NCI-H748 treated with DMSO at 0.1 percent for 48 hours (cell line): ENCODE results near the gene TNFSF11.
A peak's percentile ranks its signal among the peaks of the same experiment; 100 is the strongest.

Source experiments
- DNase-seq: peaks from one replicate; lab custom pipeline; 2025; lab: John Stamatoyannopoulos, UW

TNFSF11 gene

DNA sequence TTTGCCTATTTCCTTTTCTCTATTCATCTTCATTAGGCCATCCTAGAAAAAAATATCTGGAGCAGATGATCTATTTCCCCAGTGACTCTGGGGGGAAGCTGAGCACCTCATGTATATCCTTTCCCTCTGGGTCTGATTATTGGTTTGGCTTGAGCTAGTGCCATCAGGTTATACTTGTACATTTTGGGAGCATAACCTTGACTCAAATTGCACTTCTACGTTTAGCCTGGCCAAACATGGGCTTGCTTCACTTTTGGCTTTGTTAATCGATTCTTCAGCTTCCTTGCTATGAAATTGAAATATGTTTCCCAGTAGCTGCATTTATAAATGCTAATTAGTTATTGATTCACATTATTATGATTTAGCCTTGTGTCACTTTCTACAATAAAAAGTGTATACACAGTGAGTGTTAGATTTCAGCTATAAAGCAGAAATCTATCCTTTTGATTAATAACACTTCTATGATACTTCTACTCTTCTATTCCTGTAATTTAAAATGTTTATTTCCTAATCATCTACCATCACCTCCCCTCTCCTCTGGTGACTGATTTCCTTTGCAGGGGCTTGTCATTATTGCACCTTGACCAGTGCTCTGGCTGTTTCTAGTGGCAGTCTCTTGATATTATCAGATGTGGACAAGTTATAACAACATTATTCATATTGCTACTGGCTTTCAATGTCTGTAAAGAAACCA lies 37.3 kb downstream of the TNFSF11 start:
- DNase-seq, result no peak

- DNase-seq, result no peak
Measured at GRCh38 chr13:42612021-42612765, 38.2 kb downstream of the TNFSF11 start.

DNA sequence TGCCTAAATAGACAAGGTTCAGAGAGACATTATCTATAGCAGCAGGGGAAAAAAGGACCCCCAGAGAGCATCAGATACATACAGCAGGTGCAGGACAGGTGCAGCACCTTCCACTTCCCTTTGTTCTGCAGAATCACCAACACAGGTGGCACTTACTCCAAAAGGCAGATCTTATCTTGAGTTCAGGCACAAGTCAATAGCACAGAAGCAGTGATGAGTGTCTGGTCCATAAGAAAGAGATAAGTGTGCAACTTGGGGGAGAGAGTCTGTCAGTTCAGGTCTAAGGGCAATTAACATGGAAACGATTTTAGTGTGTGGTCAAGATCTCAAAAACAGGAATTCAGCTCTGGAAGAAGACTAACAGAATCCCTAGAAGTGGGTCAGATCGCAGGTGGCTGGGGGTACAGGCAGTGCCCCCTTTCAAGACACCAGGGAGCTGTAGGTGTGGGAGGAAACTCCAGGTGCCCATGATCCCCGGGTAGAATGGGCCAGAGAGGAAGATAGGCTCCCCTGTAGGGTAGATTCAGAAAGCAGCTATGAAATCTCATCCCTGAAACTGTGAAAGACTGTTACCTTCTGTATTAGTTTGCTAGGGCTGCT lies 40.6 kb downstream of the TNFSF11 start:
- DNase-seq, result peak; percentile 21

DNA sequence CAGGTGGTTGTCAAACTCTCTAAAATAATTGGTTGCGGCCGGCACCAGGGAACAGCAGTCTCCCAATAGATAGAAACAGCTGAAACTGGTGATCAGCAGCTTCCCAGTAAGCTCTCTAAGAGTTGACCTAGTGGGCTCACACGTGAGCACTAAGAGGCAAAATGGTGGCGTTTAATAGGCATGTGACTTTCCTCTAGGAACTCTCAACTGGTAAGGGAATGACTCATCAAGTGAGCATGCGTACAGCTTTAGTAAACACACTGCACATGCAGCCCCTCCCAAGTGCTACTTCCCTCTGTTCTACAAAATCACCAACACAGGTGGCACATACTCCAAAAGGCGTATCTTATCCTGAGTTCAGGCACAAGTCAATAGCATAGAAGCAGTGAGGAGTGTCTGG lies 41.7 kb downstream of the TNFSF11 start:
- DNase-seq, result peak; percentile 17

DNA sequence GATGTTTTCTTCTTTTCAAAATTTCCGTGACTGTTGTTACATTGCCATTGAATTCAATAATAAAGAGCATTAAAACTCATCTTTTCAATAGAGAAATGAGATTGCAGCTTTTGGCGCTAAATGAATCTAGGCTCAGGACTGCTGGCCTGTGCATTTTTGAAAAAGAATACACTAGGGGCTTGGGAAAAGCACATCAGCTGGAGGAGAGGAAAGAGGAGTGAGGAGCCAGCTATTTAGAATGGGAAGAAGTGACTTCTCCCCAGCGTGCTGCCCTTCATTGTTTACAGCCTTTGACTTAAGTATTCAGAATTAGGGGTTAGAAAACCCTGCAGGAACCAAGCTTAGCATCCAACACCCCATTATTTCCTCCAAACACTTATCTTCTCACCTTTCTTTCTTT lies 43.3 kb downstream of the TNFSF11 start:
- no peak for DNase-seq

GRCh38 chr13:42623916-42624315 lies 50.0 kb downstream of the TNFSF11 start:
- DNase-seq, result no peak

GRCh38 chr13:42625611-42626010 lies 51.7 kb downstream of the TNFSF11 start:
- no peak for DNase-seq

DNA sequence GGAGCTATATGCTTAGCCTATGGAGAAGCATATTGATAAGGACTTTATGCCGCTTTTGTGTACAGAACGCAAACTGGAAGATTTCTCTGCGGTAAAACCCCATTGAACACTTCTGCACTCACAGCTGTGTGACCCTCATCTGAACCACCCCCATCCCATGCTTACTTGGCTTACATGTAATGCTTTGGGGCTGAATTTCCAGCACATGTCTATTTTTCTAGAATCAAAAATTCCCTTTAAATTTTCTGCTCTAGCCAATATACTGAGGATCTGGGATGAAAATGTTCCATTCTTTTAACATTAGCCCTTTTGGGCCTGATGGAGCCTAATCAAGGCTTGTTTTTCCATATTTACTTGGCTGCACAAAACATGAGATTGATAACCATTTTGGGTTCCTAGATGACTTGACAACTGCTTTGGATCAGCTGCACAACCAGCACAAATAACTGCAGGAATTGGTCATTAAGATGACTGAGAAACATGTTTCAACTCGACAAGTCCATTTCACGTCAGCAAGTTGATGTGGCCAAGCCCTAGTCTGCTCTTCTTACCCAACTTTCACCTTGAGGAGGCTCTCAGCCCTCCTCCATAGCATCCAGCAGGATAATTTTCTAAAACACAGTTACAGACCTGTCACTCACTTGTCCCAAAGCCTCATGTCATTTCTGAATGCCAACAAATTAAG lies 52.4 kb downstream of the TNFSF11 start:
- DNase-seq, result no peak

- DNase-seq, result no peak
Measured at GRCh38 chr13:42628666-42629065, 54.7 kb downstream of the TNFSF11 start.

GRCh38 chr13:42631181-42631580 lies 57.2 kb downstream of the TNFSF11 start:
- DNase-seq, result no peak

- no peak for DNase-seq
Measured at GRCh38 chr13:42633495-42633894, 59.5 kb downstream of the TNFSF11 start.

DNA sequence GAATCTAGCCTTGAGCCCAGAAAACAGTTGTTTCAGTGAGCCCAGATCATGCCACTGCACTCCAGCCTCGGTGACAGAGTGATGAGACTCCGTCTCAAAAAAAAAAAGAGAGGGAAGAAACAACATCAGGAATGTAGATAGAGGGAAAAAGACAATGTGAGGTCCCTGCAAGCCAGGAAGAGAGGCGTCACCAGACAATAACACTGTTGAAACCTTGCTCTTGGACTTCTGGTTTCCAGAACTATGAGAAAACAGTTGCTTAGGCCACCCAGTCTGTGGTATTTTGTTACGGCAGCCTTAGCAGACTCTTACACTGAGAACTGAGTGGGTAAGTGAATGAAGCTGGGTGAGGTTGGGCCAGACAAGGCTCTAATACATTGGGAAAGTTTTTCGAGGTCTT lies 64.1 kb downstream of the TNFSF11 start:
- DNase-seq, result no peak

DNA sequence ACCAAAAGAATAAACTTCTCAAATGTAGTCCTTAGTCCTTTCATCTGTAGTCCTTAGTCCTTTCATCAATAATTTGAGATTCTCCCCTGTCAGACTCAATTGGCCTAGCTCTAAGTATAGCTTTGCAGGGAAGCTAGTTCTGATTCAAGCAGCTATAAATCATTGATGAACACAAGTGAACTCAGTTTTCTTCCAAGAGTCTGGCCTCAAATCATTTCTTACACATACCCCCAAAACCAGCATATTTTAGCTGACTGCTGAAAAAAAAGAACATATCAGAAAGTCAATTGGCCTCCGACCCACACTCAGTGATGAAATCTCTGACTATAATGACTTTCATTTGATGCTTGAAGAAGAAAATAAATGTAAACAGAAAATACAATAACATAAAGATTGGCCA lies 64.9 kb downstream of the TNFSF11 start:
- no peak for DNase-seq

GRCh38 chr13:42643076-42643475 lies 69.1 kb downstream of the TNFSF11 start:
- DNase-seq, result no peak

DNA sequence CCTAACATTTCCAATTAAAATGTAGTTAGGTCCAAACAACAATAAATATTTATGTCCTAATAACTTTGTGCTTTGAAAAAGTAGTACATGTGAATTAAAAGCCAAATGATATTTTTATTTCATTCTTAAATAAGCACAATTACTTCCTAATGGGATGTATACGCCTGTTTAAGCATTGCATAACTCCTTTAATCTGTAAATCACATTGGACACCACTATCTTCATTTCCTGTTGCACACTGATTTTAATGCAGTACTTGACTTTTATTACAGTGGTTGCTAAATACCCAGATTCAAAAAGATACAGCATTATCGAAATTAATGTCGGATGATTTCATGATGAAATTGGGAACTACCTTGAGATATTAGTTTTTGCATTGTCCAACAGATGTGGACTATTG lies 70.9 kb downstream of the TNFSF11 start:
- DNase-seq, result no peak

DNA sequence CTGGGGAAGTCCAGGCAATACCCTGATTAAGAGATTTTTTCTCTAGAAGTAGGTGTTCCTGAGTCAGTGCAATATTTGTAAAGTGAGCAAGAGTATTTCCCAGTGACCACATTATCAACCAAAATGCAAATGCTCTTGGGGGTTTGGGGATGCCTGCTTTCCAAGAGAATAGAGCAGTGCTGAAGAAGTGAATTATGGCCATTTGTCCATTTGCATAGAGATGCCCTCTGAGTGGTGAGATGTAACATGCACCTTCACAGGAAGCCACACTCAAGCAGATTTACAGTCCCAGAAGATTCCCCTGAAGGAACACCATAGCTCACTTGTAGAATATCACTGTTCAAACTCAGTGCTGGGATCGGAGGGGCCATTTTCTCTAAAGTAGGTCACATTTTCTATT lies 71.8 kb downstream of the TNFSF11 start:
- no peak for DNase-seq

- DNase-seq, result no peak
Measured at GRCh38 chr13:42649141-42649540, 75.2 kb downstream of the TNFSF11 start.

DNA sequence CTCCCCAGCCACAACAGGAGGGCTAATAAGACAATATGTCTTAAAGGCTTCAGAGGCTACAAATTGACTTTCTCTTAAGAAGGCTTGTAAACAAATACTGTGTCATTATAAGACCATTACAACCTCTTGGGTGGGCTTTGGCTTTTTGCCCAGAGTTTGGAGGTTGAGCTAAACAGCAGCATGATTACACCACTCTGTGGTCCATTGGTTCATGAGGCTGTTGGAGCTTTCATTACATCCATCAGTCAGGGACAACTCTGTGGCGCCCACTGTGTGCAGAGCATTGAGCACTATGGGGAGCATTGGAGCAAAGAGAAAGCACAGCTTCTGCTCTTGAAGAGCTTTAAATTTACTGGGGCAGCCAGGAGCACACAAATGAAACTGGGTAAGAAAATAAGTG lies 75.9 kb downstream of the TNFSF11 start:
- DNase-seq, result peak; percentile 63

GRCh38 chr13:42650506-42650905 lies 76.6 kb downstream of the TNFSF11 start:
- DNase-seq, result no peak

GRCh38 chr13:42651936-42652641 lies 78.1 kb downstream of the TNFSF11 start:
- DNase-seq, result no peak

DNA sequence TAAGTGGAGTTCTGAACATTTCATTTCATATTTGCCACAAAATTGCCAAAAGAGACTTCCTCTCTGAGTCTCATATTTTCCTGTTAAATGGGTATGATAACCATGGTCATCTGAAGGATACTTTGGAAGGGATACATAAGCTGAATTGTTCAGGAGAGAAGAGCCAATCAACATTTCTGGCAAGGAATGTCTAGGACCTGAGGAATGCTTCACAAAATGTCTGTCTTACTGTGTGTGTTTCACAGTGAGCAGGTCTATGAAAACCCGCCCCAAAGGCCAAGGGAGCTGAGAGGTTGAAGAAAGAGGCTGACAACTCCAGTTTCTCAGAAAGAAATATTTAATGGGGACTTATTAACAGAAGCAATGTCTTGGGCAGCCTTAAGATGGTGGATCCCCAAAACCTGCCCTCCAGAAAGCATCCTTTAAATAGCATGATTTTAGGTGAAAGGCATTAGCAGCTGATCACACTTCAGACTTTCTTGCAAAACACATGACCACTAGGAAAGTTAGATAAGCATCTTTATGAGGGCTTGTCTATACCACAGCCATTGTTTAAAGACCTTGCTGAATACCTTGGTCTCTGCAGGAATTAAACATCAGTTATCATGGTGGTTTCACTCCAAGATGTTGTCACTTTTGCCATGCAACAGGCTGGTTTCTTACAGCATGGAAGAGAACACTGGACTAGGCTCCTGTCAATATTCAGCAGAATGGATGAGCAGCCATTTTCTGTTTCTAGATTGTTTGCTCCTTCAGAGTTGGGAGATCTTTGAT lies 78.9 kb downstream of the TNFSF11 start:
- DNase-seq, result no peak
